ENCODE data around the gene SSH2.

Gene SSH2

GRCh38 chr17:29749045-29749825 is 180.8 kb downstream of the SSH2 start:
- no peaks in the 10 kb centered on the region for H3K27me3 ChIP-seq (ENCODE audit: insufficient read depth, low read length)
- 98% methylated on average over 4 of the region's 5 CpGs for WGBS
- H3K4me3 ChIP-seq (ENCODE audit: low read length) = no peak overlapping the region
- no peaks in the 10 kb centered on the region; the same call in 1 of the 2 replicates for H3K36me3 ChIP-seq (ENCODE audit: insufficient read depth, low read length)
- H3K9me3 ChIP-seq (ENCODE audit: insufficient read depth, low read depth, low read length) = no peaks in the 10 kb centered on the region
- H3K27ac ChIP-seq (ENCODE audit: low read depth, low read length) = no peak overlapping the region
- H3K4me1 ChIP-seq (ENCODE audit: insufficient read depth, low read length) = no peaks in the 10 kb centered on the region
- H3K9ac ChIP-seq (ENCODE audit: low read depth, low read length) = no peak overlapping the region

GRCh38 chr17:29748400-29748799 is 181.6 kb downstream of the SSH2 start:
- H3K4me1 ChIP-seq (ENCODE audit: insufficient read depth, low read length) = no peaks in the 10 kb centered on the region
- H3K27ac ChIP-seq (ENCODE audit: low read depth, low read length) = no peak overlapping the region
- no peaks in the 10 kb centered on the region; the same call in 1 of the 2 replicates for H3K36me3 ChIP-seq (ENCODE audit: insufficient read depth, low read length)
- H3K27me3 ChIP-seq (ENCODE audit: insufficient read depth, low read length) = no peaks in the 10 kb centered on the region
- H3K9ac ChIP-seq (ENCODE audit: low read depth, low read length) = no peak overlapping the region
- H3K4me3 ChIP-seq (ENCODE audit: low read length) = no peak overlapping the region
- H3K9me3 ChIP-seq (ENCODE audit: insufficient read depth, low read depth, low read length) = no peaks in the 10 kb centered on the region
- WGBS = 100% methylated on average over 1 of the region's 1 CpG

- Histone ChIP-seq H3K4me3 (ENCODE audit: low read length) (no peak overlapping the region), H3K27me3 (ENCODE audit: insufficient read depth, low read length) (no peaks in the 10 kb centered on the region), H3K4me1 (ENCODE audit: insufficient read depth, low read length) (no peaks in the 10 kb centered on the region), H3K9ac (ENCODE audit: low read depth, low read length) (no peak overlapping the region), H3K9me3 (ENCODE audit: insufficient read depth, low read depth, low read length) (no peaks in the 10 kb centered on the region), H3K36me3 (ENCODE audit: insufficient read depth, low read length) (no peaks in the 10 kb centered on the region), H3K27ac (ENCODE audit: low read depth, low read length) (no peak overlapping the region)
- 90% methylated on average over 1 of the region's 1 CpG for WGBS
These were observed 182.4 kb downstream of the SSH2 start for GRCh38 chr17:29747660-29748059.

DNA sequence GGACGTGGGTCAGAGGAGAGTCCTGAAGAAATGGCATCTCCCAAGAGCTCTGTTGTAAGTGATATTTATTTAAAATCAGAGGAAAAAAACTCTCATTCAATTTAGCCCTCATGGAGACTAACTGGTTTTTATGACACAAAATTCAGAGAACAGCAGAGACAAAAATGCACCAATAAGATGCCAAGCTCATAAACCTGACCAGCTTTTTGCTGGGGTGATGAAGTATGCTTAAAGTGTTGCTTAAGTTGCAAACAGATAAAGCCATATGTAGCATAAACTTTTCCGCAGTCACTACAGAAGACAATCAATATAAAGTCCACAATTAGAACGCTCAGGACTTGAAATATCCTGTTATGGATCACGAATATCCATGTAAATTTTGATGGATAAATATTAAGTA is 183.4 kb downstream of the SSH2 start:
- WGBS = 95% methylated on average over 2 of the region's 4 CpGs
- no peaks in the 10 kb centered on the region for H3K27me3 ChIP-seq (ENCODE audit: insufficient read depth, low read length)
- no peaks in the 10 kb centered on the region for H3K9me3 ChIP-seq (ENCODE audit: insufficient read depth, low read depth, low read length)
- no peaks in the 10 kb centered on the region for H3K36me3 ChIP-seq (ENCODE audit: insufficient read depth, low read length)
- no peaks in the 10 kb centered on the region for H3K4me1 ChIP-seq (ENCODE audit: insufficient read depth, low read length)
- H3K4me3 ChIP-seq (ENCODE audit: low read length) = no peak overlapping the region
- no peak overlapping the region for H3K27ac ChIP-seq (ENCODE audit: low read depth, low read length)
- H3K9ac ChIP-seq (ENCODE audit: low read depth, low read length) = no peak overlapping the region

DNA sequence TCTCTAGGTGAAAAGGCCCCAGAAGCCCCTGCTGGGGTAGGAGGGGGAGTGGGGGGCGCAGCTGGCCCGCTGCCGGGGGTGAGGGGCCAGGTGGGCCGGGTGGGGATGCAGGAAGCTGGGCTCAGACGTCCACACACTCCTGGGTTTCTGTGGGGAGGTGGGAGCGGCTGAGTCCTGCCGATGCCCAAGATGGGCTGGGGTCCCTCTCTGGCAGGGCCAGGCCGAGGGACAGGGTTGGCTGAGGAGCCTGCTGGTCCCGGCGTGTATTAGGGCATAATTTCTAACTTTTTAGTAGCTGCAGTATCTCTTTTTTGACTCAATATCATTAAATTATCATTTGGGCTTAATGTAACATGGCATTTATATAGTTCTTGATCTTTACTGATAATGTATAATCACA is 185.9 kb downstream of the SSH2 start:
- H3K9ac ChIP-seq (ENCODE audit: low read depth, low read length) = no peak overlapping the region
- H3K4me1 ChIP-seq (ENCODE audit: insufficient read depth, low read length) = no peaks in the 10 kb centered on the region; the same call in 1 of the 2 replicates
- no peaks in the 10 kb centered on the region for H3K9me3 ChIP-seq (ENCODE audit: insufficient read depth, low read depth, low read length)
- no peaks in the 10 kb centered on the region for H3K27me3 ChIP-seq (ENCODE audit: insufficient read depth, low read length)
- H3K4me3 ChIP-seq (ENCODE audit: low read length) = no peak overlapping the region
- H3K36me3 ChIP-seq (ENCODE audit: insufficient read depth, low read length) = no peaks in the 10 kb centered on the region
- WGBS = 89% methylated on average over 10 of the region's 10 CpGs
- no peak overlapping the region for H3K27ac ChIP-seq (ENCODE audit: low read depth, low read length)

DNA sequence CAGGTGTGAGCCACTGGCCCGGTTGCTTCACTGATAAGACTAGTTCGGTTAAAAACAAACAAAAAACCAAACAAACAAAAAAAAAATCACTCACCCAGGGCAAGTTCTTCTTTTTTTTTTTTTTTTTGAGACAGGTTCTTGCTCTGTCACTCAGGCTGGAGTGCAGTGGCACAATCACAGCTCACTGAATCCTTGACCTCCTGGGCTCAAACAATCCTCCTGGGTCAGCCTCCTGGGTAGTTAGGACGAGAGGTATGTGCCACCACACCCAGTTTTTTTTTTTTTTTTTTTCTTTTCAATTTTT is 187.9 kb downstream of the SSH2 start:
- 96% methylated on average over 2 of the region's 3 CpGs for WGBS
- H3K27ac ChIP-seq (ENCODE audit: low read depth, low read length) = no peak overlapping the region
- no peaks in the 10 kb centered on the region for H3K9me3 ChIP-seq (ENCODE audit: insufficient read depth, low read depth, low read length)
- H3K36me3 ChIP-seq (ENCODE audit: insufficient read depth, low read length) = no peaks in the 10 kb centered on the region
- no peak overlapping the region for H3K9ac ChIP-seq (ENCODE audit: low read depth, low read length)
- H3K27me3 ChIP-seq (ENCODE audit: insufficient read depth, low read length) = no peaks in the 10 kb centered on the region
- no peaks in the 10 kb centered on the region; the same call in 1 of the 2 replicates for H3K4me1 ChIP-seq (ENCODE audit: insufficient read depth, low read length)
- H3K4me3 ChIP-seq (ENCODE audit: low read length) = no peak overlapping the region

GRCh38 chr17:29740017-29740416 is 190.0 kb downstream of the SSH2 start:
- Histone ChIP-seq H3K4me1 (ENCODE audit: insufficient read depth, low read length) (no peaks in the 10 kb centered on the region; the same call in 1 of the 2 replicates), H3K9ac (ENCODE audit: low read depth, low read length) (no peak overlapping the region)
- WGBS = 78% methylated on average over 4 of the region's 4 CpGs

DNA sequence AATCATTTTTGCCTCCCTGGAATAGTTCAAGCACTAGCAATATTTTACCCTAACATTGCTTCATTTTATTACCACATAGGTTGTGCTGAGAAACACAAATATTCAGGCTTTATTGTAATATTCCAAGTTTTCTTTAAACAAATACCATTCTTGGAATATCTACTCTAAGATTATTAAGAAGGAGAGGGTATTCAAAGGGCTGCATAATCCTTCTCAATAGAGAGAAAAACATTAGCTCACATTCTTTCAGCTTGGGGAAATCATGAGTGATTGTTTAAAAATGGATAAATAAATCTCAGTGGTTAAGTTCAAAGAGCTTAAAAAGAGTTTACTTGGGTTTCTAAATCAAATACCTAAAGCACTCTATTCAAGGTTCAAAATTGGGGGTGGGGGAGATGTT is 195.4 kb downstream of the SSH2 start:
- no peaks in the 10 kb centered on the region for H3K4me1 ChIP-seq (ENCODE audit: insufficient read depth, low read length)
- no peaks in the 10 kb centered on the region for H3K36me3 ChIP-seq (ENCODE audit: insufficient read depth, low read length)
- H3K27ac ChIP-seq (ENCODE audit: low read depth, low read length) = no peak overlapping the region
- H3K4me3 ChIP-seq (ENCODE audit: low read length) = no peak overlapping the region
- H3K9me3 ChIP-seq (ENCODE audit: insufficient read depth, low read depth, low read length) = no peaks in the 10 kb centered on the region
- no peaks in the 10 kb centered on the region for H3K27me3 ChIP-seq (ENCODE audit: insufficient read depth, low read length)
- no peak overlapping the region for H3K9ac ChIP-seq (ENCODE audit: low read depth, low read length)

More at GRCh38 chr17:29740017-29740416, 190.0 kb downstream of the SSH2 start:
- Histone ChIP-seq H3K27ac (ENCODE audit: low read depth, low read length) (no peak overlapping the region), H3K4me3 (ENCODE audit: low read length) (no peak overlapping the region), H3K36me3 (ENCODE audit: insufficient read depth, low read length) (no peaks in the 10 kb centered on the region), H3K27me3 (ENCODE audit: insufficient read depth, low read length) (no peaks in the 10 kb centered on the region), H3K9me3 (ENCODE audit: insufficient read depth, low read depth, low read length) (no peaks in the 10 kb centered on the region)

DNA sequence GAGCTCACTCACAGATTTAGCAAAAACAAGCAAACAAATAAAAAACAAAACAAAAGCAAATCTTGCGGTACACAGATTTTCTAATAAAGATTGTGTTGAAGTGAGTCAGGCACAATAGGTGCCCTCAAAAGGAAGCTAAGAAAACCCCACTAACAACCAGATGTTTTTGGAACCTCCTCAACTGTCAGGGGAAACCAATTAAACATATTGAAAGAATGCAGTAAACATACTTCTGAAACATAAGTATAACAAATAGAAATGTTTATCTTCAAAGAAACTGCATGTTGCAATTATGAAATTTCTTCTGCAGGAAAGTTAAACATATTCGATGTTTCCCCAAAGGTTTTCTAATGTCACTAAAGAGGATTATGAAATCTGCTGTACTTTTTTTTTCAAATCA is 196.9 kb downstream of the SSH2 start:
- 100% methylated on average over 2 of the region's 2 CpGs for WGBS

DNA sequence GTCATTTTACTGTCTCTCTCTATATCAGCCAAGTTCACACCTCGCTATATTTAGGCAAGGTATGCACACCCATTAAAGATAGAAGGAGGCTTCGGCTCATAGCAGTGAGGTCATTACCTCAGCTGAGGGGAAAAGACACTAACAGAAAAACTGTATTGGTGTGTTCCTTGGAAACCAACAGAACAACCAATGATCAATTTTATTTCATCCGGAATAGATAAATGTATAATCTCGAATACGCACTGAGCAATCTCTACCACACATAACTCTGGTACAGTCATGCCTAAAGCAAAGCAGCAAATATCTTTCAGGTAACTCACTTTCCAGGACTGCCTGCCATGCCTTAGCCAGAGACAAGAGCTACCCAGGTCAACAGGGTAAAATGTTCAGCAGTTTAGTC is 197.4 kb downstream of the SSH2 start:
- Histone ChIP-seq H3K9me3 (ENCODE audit: insufficient read depth, low read depth, low read length) (no peaks in the 10 kb centered on the region; the same call in 1 of the 2 replicates), H3K4me3 (ENCODE audit: low read length) (no peak overlapping the region), H3K9ac (ENCODE audit: low read depth, low read length) (no peak overlapping the region), H3K4me1 (ENCODE audit: insufficient read depth, low read length) (no peaks in the 10 kb centered on the region), H3K27me3 (ENCODE audit: insufficient read depth, low read length) (no peaks in the 10 kb centered on the region), H3K36me3 (ENCODE audit: insufficient read depth, low read length) (no peaks in the 10 kb centered on the region), H3K27ac (ENCODE audit: low read depth, low read length) (no peak overlapping the region)
- WGBS = 97% methylated on average over 4 of the region's 5 CpGs

More for the DNA sequence above, 196.9 kb downstream of the SSH2 start:
- Histone ChIP-seq H3K9ac (ENCODE audit: low read depth, low read length) (no peak overlapping the region), H3K4me3 (ENCODE audit: low read length) (no peak overlapping the region), H3K4me1 (ENCODE audit: insufficient read depth, low read length) (no peaks in the 10 kb centered on the region), H3K27me3 (ENCODE audit: insufficient read depth, low read length) (no peaks in the 10 kb centered on the region), H3K36me3 (ENCODE audit: insufficient read depth, low read length) (no peaks in the 10 kb centered on the region), H3K27ac (ENCODE audit: low read depth, low read length) (no peak overlapping the region), H3K9me3 (ENCODE audit: insufficient read depth, low read depth, low read length) (no peaks in the 10 kb centered on the region; the same call in 1 of the 2 replicates)

GRCh38 chr17:29732209-29732608 is 197.8 kb downstream of the SSH2 start:
- Histone ChIP-seq H3K27me3 (ENCODE audit: insufficient read depth, low read length) (no peaks in the 10 kb centered on the region), H3K4me3 (ENCODE audit: low read length) (no peak overlapping the region), H3K9me3 (ENCODE audit: insufficient read depth, low read depth, low read length) (no peaks in the 10 kb centered on the region; the same call in 1 of the 2 replicates), H3K27ac (ENCODE audit: low read depth, low read length) (no peak overlapping the region), H3K9ac (ENCODE audit: low read depth, low read length) (no peak overlapping the region), H3K4me1 (ENCODE audit: insufficient read depth, low read length) (0 out of 2 replicates have a peak, but pooled peaks cover under 1% of the 10 kb centered on the region), H3K36me3 (ENCODE audit: insufficient read depth, low read length) (no peaks in the 10 kb centered on the region)
- WGBS = 100% methylated on average over 1 of the region's 1 CpG

DNA sequence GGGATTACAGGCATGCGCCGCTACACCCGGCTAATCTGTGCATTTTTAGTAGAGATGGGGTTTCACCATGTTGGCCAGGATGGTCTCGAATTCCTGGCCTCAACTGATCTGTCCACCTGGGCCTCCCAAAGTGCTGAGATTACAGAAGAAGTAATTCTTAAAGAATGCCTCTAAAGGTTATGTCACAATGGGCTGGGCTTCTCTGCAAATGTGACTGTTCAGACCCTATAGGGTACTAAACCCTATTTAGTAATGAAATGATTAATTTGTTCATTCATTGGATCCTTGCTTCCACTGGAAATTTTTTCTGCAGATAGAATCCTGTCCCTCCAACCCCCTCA is 198.5 kb downstream of the SSH2 start:
- no peaks in the 10 kb centered on the region for H3K36me3 ChIP-seq (ENCODE audit: insufficient read depth, low read length)
- no peak overlapping the region for H3K27ac ChIP-seq (ENCODE audit: low read depth, low read length)
- no peak overlapping the region for H3K9ac ChIP-seq (ENCODE audit: low read depth, low read length)

More for the DNA sequence above, 198.5 kb downstream of the SSH2 start:
- no peaks in the 10 kb centered on the region for H3K27me3 ChIP-seq (ENCODE audit: insufficient read depth, low read length)
- peaks cover 7% of the 10 kb centered on the region; the same call in 1 of the 2 replicates for H3K4me1 ChIP-seq (ENCODE audit: insufficient read depth, low read length)
- no peaks in the 10 kb centered on the region; the same call in 1 of the 2 replicates for H3K9me3 ChIP-seq (ENCODE audit: insufficient read depth, low read depth, low read length)
- H3K4me3 ChIP-seq (ENCODE audit: low read length) = no peak overlapping the region
- WGBS = 94% methylated on average over 4 of the region's 4 CpGs
